Activated CD4-positive, alpha-beta T cell treated with anti-CD3 and anti-CD28 coated beads, Interleukin-2, amount 10 ng/mL, durations not matched to agents 7 days and 5 days (primary cell): ENCODE results near the gene ELL2. TPM values are rescaled to one million over a fixed set of nuclear protein-coding genes. Genes with fewer than 3 reads are reported as not detected.

Experiments used
- CTCF ChIA-PET: fragments of 350-600 bp; sonication (Branson Sonifier 250); formaldehyde crosslinking; loops from one replicate; lab custom pipeline; 2021; ENCODE audit warnings: antibody characterized with exemption; lab: Charles Lee
- POLR2A ChIA-PET: fragments of 350-600 bp; sonication (Branson Sonifier 250); formaldehyde crosslinking; loops from one replicate; lab custom pipeline; 2021; ENCODE audit warnings: antibody characterized with exemption; lab: Charles Lee
- DNase-seq: peaks from one replicate; pipeline ENCODE4 v3.0.0-alpha.2; 2020
- H3K27ac Mint-ChIP-seq: one replicate; pipeline ENCODE4 v1.8.0; 2021; ENCODE audit warnings: mild to moderate bottlenecking, moderate library complexity, mixed read lengths
- H3K27me3 Mint-ChIP-seq: one replicate; pipeline ENCODE4 v1.8.0; 2021; ENCODE audit warnings: mixed read lengths
- H3K36me3 Mint-ChIP-seq: one replicate; pipeline ENCODE4 v1.8.0; 2021; ENCODE audit warnings: low read depth, mixed read lengths
- H3K4me1 Mint-ChIP-seq: one replicate; pipeline ENCODE4 v1.8.0; 2021; ENCODE audit warnings: mixed read lengths
- H3K4me3 Mint-ChIP-seq: one replicate; pipeline ENCODE4 v1.8.0; 2021; ENCODE audit warnings: mild to moderate bottlenecking, moderate library complexity, mixed read lengths
- H3K9me3 Mint-ChIP-seq: one replicate; pipeline ENCODE4 v1.8.0; 2021; ENCODE audit warnings: mixed read lengths
- total RNA-seq, 2 experiments: library from RNA; stranded (reverse); gene quantifications; one replicate each; pipeline ENCODE4 v1.2.3, GENCODE V29; 2021

Gene ELL2
- total RNA-seq, 2 experiments from 2014 or later, result 12.5 to 14.7 TPM

GRCh38 chr5:95891499-95891898 is 70.2 kb downstream of the ELL2 start:
- H3K36me3 Mint-ChIP-seq, result peaks cover 15% of the 10 kb centered on the region
- H3K9me3 Mint-ChIP-seq, result no peaks in the 10 kb centered on the region
- H3K4me3 Mint-ChIP-seq, result no peak overlapping the region
- no peak overlapping the region for H3K27ac Mint-ChIP-seq
- no peaks in the 10 kb centered on the region for H3K27me3 Mint-ChIP-seq
- POLR2A ChIA-PET, result no interaction called here
- CTCF ChIA-PET, result interaction anchor here (1.7 kb wide), 1 partner anchor 30 kb away, joined by 7 read pairs; no protein-coding TSS in a partner anchor
- H3K4me1 Mint-ChIP-seq, result peaks cover 8% of the 10 kb centered on the region
- DNase-seq, result no peak

- no peak overlapping the region for H3K27ac Mint-ChIP-seq
- no peaks in the 10 kb centered on the region for H3K27me3 Mint-ChIP-seq
- CTCF ChIA-PET, result interaction anchor here (0.6 to 2.0 kb wide), 4 partner anchors 10 to 444 kb away, joined by 3 to 7 read pairs (median 6); no protein-coding TSS in a partner anchor
- H3K36me3 Mint-ChIP-seq, result peaks cover 15% of the 10 kb centered on the region
- no peak for DNase-seq
- H3K9me3 Mint-ChIP-seq, result no peaks in the 10 kb centered on the region
- peaks cover 8% of the 10 kb centered on the region for H3K4me1 Mint-ChIP-seq
- no peak overlapping the region for H3K4me3 Mint-ChIP-seq
- POLR2A ChIA-PET, result no interaction called here
Measured at GRCh38 chr5:95889076-95889475, 72.6 kb downstream of the ELL2 start.

GRCh38 chr5:95887977-95888376 is 73.7 kb downstream of the ELL2 start:
- Mint-ChIP-seq H3K4me1 (peaks cover 8% of the 10 kb centered on the region), H3K27me3 (no peaks in the 10 kb centered on the region), H3K9me3 (no peaks in the 10 kb centered on the region), H3K4me3 (no peak overlapping the region), H3K36me3 (peaks cover 15% of the 10 kb centered on the region), H3K27ac (no peak overlapping the region)
- no peak for DNase-seq
- CTCF ChIA-PET, result interaction anchor here (2.0 kb wide), 1 partner anchor 9 kb away, joined by 7 read pairs; no protein-coding TSS in a partner anchor
- POLR2A ChIA-PET, result no interaction called here

- DNase-seq, result no peak
- H3K9me3 Mint-ChIP-seq, result no peaks in the 10 kb centered on the region
Measured at GRCh38 chr5:95886340-95887044, 75.2 kb downstream of the ELL2 start.

GRCh38 chr5:95884511-95884910 is 77.1 kb downstream of the ELL2 start:
- Mint-ChIP-seq H3K27ac (no peak overlapping the region), H3K4me1 (peaks cover 8% of the 10 kb centered on the region), H3K27me3 (no peaks in the 10 kb centered on the region), H3K36me3 (peaks cover 5% of the 10 kb centered on the region), H3K4me3 (no peak overlapping the region), H3K9me3 (no peaks in the 10 kb centered on the region)
- no peak for DNase-seq
- POLR2A ChIA-PET, result no interaction called here
- CTCF ChIA-PET, result interaction anchor here (1.6 to 2.1 kb wide), 2 partner anchors 11 to 19 kb away, joined by 4 to 5 read pairs; no protein-coding TSS in a partner anchor

More at GRCh38 chr5:95886340-95887044, 75.2 kb downstream of the ELL2 start:
- peaks cover 8% of the 10 kb centered on the region for H3K4me1 Mint-ChIP-seq
- ChIA-PET CTCF (no interaction called here), POLR2A (no interaction called here)
- H3K27me3 Mint-ChIP-seq, result no peaks in the 10 kb centered on the region
- peaks cover 15% of the 10 kb centered on the region for H3K36me3 Mint-ChIP-seq
- H3K27ac Mint-ChIP-seq, result no peak overlapping the region
- no peak overlapping the region for H3K4me3 Mint-ChIP-seq

- no peak overlapping the region for H3K4me3 Mint-ChIP-seq
- ChIA-PET CTCF (interaction anchor here (1.6 to 2.1 kb wide), 2 partner anchors 11 to 20 kb away, joined by 4 to 5 read pairs; no protein-coding TSS in a partner anchor), POLR2A (no interaction called here)
- no peaks in the 10 kb centered on the region for H3K9me3 Mint-ChIP-seq
- DNase-seq, result no peak
- no peak overlapping the region for H3K27ac Mint-ChIP-seq
- H3K4me1 Mint-ChIP-seq, result peaks cover 5% of the 10 kb centered on the region
- peaks cover 5% of the 10 kb centered on the region for H3K36me3 Mint-ChIP-seq
- H3K27me3 Mint-ChIP-seq, result no peaks in the 10 kb centered on the region
Measured at GRCh38 chr5:95884017-95884325, 77.7 kb downstream of the ELL2 start.

- Mint-ChIP-seq H3K27ac (no peak overlapping the region), H3K27me3 (no peaks in the 10 kb centered on the region), H3K4me1 (no peaks in the 10 kb centered on the region), H3K4me3 (no peak overlapping the region), H3K36me3 (peaks cover 5% of the 10 kb centered on the region), H3K9me3 (no peaks in the 10 kb centered on the region)
- POLR2A ChIA-PET, result no interaction called here
- no peak for DNase-seq
- CTCF ChIA-PET, result interaction anchor here (0.9 to 2.1 kb wide), 3 partner anchors 10 to 20 kb away, joined by 3 to 5 read pairs (median 4); no protein-coding TSS in a partner anchor
Measured at GRCh38 chr5:95883185-95884016, 78.2 kb downstream of the ELL2 start.

GRCh38 chr5:95881833-95882232 is 79.8 kb downstream of the ELL2 start:
- ChIA-PET POLR2A (no interaction called here), CTCF (interaction anchor here (0.6 to 2.1 kb wide), 6 partner anchors 10 to 1261 kb away, joined by 3 to 11 read pairs (median 4); partner anchors contain the start of gene LIX1)
- Mint-ChIP-seq H3K36me3 (no peaks in the 10 kb centered on the region), H3K4me3 (no peak overlapping the region), H3K9me3 (no peaks in the 10 kb centered on the region), H3K27me3 (no peaks in the 10 kb centered on the region), H3K4me1 (no peaks in the 10 kb centered on the region), H3K27ac (no peak overlapping the region)
- DNase-seq, result no peak

GRCh38 chr5:95880081-95880926 is 81.3 kb downstream of the ELL2 start:
- no peak for DNase-seq
- no peaks in the 10 kb centered on the region for H3K4me1 Mint-ChIP-seq
- H3K27me3 Mint-ChIP-seq, result no peaks in the 10 kb centered on the region
- ChIA-PET POLR2A (no interaction called here), CTCF (interaction anchor here (1.0 to 2.1 kb wide), 6 partner anchors 8 to 99 kb away, joined by 3 to 11 read pairs (median 4); no protein-coding TSS in a partner anchor)
- no peaks in the 10 kb centered on the region for H3K9me3 Mint-ChIP-seq
- H3K36me3 Mint-ChIP-seq, result no peaks in the 10 kb centered on the region
- H3K27ac Mint-ChIP-seq, result no peak overlapping the region
- no peak overlapping the region for H3K4me3 Mint-ChIP-seq

- no peak for DNase-seq
- H3K4me3 Mint-ChIP-seq, result no peak overlapping the region
- H3K27me3 Mint-ChIP-seq, result no peaks in the 10 kb centered on the region
- H3K36me3 Mint-ChIP-seq, result no peaks in the 10 kb centered on the region
- POLR2A ChIA-PET, result no interaction called here
- no peak overlapping the region for H3K27ac Mint-ChIP-seq
- no peaks in the 10 kb centered on the region for H3K9me3 Mint-ChIP-seq
- no peaks in the 10 kb centered on the region for H3K4me1 Mint-ChIP-seq
- CTCF ChIA-PET, result interaction anchor here (0.7 to 2.0 kb wide), 5 partner anchors 9 to 104 kb away, joined by 3 to 7 read pairs (median 5); no protein-coding TSS in a partner anchor
Measured at GRCh38 chr5:95879661-95880060, 82.0 kb downstream of the ELL2 start.

- H3K27me3 Mint-ChIP-seq, result no peaks in the 10 kb centered on the region
- CTCF ChIA-PET, result interaction anchor here (0.7 to 2.0 kb wide), 5 partner anchors 9 to 105 kb away, joined by 3 to 7 read pairs (median 5); no protein-coding TSS in a partner anchor
- no peaks in the 10 kb centered on the region for H3K4me1 Mint-ChIP-seq
- H3K4me3 Mint-ChIP-seq, result no peak overlapping the region
- H3K9me3 Mint-ChIP-seq, result no peaks in the 10 kb centered on the region
- no peaks in the 10 kb centered on the region for H3K36me3 Mint-ChIP-seq
- H3K27ac Mint-ChIP-seq, result peak overlapping the region; percentile 21
- no peak for DNase-seq
- POLR2A ChIA-PET, result no interaction called here
Measured at GRCh38 chr5:95878417-95879323, 83.0 kb downstream of the ELL2 start.
